T47D (cell line): ENCODE measurements around the gene SAC3D1.
"Not testable (repeated sequence)": the region's sequence is repeated elsewhere in the genome, so short reads cannot be mapped to it uniquely, and the experiment has no call there.

Experiments
- DNase-seq, 2 experiments: peaks; one replicate each; pipeline versions ENCODE4 v3.0.0 to v3.0.0-alpha.2; 2011 to 2012; ENCODE audit warnings: low read depth in 1 of 2, low spot score in 1 of 2
- JUND ChIP-seq: IDR thresholded peaks from 2 replicates; pipeline ENCODE4 v1.6.1; 2012; ENCODE audit warnings: low read depth
- in situ Hi-C: cut with HindIII; loops from 2 replicates; pipeline ENCODE4 v1.10.0; 2016; ENCODE audit warnings: low sequenced_read_pairs, low pct_unique_long_range_greater_than_20kb

SAC3D1 gene

DNA sequence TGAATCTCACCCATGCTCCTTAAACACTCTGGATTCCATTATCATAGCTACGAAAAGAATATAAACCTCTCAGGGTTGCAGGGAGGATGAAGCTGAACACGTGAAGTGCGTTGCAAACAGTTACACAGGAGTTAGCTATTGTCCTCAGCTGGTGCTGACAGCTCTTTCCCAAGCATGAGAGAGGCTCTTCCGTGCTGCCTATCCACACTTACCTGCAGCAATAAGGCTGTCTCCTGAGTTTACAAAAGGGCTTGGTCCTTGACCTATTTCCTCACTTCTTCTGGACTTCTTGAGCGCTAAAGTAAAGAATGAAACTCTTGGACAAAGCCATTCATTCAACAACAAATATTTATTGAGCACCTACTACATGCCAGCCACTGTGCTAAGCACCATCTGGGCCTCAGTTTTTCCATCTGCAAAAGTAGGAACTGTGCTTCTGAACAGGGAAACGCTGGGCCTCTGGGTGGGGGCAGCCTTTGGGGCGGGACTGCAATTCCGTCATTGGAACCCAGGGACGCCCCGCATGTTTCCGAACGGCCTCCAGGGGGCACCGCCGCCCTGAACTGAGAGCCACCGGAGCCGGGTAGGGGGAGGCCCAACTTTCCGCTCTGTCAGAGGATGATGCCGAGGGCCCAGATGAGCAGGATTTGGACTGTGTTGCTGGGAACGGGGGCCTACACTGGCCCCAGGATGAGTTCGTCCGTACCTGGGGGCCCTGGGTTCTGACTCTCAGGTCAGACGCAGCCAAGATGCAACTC lies 27.7 kb upstream of the SAC3D1 start:
- in situ Hi-C loops, result no loop called here
- peak; percentile 92 to 94 for DNase-seq
- no peak for TF ChIP-seq JUND

DNA sequence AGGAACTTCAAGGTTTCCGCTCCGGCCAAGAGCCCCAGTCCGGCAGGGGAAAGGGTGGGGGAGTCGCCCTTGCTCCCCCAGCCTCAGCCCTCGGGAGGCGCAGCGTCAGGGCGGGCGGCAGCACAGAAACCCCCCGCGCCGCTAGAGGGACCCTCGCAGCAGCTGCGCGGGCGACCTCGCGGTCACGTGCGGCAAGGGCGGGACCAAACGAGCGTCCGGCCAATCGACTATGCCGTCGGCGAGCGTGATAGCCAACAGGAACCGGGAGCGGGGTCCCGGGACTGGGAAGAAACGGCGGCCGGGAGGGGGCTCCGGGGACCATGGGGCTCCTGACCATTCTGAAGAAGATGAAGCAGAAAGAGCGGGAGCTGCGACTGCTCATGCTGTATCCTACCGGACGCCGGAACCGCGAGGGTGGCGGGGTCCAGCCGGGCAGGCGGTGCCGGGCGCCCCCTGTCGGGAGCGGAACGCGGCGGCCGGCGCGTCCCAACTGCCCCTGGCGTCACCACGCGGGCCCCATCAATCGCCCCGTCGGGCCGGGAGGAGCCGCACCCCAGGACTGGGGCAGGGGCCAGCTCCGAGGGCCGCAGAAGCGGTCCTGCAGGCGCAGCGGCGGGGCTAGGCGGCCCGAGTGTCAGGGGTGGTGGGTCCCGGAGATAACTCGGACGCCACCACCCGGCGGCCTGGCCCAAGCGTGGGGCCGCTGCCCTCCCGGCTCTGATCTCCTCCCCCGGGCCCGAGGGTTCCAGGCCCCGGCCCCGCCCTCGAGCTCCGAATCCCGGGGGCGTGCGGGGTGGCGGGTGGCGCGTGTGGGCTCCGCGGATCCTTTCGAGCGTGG lies 26.9 kb upstream of the SAC3D1 start, which contains the start of gene ARL2:
Gene ARL2 (plus strand): TSS at position 273 of the 838 bp plus-strand sequence. CDS start 48 bp downstream, at position 321.
- in situ Hi-C loops, result no loop called here
- TF ChIP-seq JUND, result no peak
- peak; percentile 91 to 97 for DNase-seq

DNA sequence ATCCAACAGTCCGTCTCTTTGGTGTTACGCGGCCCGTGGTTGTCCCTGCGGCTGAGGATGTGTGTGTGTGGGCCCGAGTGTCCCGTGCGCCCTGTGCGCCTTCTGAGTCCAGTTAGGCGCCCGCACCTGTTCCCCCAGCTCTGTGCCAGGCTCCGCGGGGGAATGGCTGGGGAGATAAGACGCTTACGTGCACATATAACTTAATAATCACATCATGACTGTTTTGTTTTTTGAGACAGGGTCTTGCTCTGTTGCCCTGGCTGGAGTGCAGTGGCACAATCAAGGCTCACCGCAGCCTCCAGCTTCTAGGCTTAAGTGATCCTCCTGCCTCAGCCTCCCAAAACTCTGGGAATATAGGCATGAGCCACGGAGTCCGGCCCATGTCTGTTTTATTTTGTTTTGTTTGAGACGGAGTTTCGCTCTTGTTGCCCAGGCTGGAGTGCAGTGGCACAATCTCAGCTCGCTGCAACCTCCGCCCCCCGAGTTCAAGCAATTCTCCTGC lies 26.2 kb upstream of the SAC3D1 start:
- no peak for TF ChIP-seq JUND
- DNase-seq, result no peak
- in situ Hi-C loops, result no loop called here

DNA sequence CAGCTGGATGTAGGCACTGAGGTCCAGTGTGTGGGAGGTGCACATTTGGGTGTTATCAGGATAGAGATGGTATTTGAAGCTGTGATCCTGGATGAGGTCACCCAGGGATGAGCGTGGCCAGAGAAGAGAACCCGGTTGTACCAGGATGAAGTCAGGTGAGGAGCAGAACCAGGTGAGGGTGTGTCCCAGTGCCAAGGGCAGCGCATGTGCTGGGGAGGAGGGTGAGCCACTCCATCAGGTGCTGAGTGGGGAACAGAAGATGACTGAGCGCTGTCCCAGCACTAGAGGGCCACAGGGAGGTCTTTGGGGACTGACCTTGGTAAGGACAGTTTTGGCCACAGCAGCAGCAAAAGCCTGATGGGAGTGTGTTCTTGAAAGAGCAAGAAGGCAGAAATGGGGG lies 24.3 kb upstream of the SAC3D1 start:
- in situ Hi-C loops, result no loop called here
- TF ChIP-seq JUND, result no peak
- DNase-seq, result peak in 1 of 2 experiments; percentile 39

DNA sequence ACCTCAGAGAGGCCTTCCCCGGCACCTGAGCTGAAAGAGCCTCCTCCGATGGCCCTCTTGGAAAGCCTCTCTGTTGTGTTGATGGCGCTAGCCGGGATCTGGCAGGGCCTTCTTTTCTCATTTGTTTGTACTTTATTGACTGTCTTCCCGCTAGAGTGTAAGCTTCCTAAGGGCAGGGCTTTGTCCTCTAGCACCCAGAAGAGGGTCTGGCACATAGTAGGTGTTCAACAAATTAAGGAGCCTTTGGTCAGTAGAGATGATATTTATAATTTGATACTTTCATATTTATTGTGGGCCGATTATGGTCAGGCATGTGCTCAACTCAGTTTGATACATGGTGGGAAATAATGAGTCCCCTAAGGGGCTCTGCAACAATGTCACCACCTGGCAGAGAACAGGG lies 23.1 kb upstream of the SAC3D1 start:
- in situ Hi-C loops, result no loop called here
- no peak for TF ChIP-seq JUND
- DNase-seq, result no peak

DNA sequence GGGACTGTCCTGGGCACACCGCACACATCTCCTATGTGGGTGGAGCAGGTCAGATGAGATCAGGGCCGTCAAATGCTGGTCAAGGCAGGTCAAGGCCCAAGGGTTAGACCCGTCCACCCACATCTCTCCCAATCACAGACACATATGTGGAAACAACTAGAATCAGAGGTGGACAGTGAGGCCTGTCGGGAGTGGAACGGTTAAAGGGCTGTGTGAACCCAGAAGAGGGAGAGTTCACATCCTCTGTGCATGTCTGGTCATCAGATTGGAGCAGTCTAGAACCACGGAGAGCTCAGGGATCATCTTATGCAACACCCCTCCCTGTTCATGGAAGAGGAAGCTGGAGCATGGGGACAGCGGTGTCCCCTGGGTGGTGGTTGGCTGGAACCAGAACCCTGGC lies 21.2 kb upstream of the SAC3D1 start:
- in situ Hi-C loops, result no loop called here
- no peak for DNase-seq
- no peak for TF ChIP-seq JUND

DNA sequence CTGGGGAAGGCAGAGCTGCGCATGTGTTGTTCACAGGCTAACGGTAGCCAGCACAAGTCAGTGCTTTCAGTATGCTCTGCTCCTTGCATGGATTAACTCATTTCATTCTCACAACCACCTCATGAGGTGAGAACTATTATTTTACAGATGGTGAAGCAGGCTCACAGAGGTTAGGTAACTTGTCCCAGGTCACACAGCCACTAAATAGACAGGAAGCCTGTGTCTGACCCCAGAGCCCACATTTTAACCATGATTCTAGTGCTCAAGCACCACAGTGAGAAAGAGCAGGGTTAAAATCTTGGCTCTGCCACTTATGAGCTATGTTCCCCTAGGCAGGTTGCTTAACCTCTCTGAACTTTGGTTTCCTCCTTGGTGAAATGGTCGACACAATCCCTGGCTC lies 20.0 kb upstream of the SAC3D1 start:
- TF ChIP-seq JUND, result no peak
- in situ Hi-C loops, result no loop called here
- DNase-seq, result no peak

DNA sequence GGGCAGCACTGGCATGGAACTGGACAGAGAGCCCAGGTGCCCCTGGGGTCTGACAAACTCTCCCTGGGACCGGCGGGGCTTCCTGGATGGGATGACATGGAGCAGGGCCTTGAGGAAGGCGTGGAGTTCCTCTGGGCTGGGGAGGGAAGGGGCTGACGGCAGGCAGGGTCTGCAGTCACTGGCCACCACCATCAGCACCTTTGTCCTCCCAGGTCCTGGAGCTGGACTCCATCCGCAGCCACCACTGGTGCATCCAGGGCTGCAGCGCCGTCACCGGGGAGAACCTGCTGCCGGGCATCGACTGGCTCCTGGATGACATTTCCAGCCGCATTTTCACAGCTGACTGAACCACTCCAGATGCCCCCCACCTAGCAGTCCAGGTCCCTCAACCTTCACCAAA lies 19.5 kb upstream of the SAC3D1 start:
- in situ Hi-C loops, result no loop called here
- no peak for TF ChIP-seq JUND
- no peak for DNase-seq

DNA sequence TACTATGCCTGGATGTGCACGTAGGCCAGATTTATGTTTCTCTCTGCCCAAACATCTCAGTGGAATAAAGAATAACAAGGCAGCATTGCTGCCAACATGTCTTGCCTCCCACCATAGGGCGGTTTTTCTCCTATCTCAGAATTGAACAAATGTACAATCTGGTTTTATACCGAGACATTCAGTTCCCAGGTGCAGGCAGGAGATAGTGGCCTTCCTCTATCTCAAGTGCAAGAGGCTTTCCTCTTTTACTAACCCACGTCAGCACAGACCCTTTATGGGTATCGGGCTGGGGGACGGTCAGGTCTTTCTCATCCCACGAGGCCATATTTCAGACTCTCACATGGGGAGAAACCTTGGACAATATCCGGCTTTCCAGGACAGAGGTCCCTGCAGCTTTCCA lies 17.5 kb upstream of the SAC3D1 start:
- DNase-seq, in situ Hi-C loops: not testable (repeated sequence)

DNA sequence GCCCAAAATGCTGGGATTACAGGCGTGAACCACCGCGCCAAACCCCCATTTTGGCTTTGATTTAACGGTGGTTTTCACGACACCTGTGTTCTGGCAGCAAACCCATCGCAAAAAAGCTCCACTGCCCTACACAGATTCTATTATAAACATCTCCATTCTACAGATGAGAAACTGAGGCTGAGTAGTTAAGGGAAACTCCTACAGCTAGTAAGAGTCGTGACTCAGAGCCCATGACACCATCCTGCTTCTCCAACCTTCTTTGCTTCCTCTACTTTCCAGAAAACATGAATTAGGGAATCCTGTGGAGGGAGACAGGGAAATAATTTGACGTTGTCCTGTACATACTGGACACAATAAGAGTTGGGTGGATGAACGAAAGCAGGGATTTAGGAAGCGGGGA lies 14.2 kb upstream of the SAC3D1 start:
- no peak for TF ChIP-seq JUND

DNA sequence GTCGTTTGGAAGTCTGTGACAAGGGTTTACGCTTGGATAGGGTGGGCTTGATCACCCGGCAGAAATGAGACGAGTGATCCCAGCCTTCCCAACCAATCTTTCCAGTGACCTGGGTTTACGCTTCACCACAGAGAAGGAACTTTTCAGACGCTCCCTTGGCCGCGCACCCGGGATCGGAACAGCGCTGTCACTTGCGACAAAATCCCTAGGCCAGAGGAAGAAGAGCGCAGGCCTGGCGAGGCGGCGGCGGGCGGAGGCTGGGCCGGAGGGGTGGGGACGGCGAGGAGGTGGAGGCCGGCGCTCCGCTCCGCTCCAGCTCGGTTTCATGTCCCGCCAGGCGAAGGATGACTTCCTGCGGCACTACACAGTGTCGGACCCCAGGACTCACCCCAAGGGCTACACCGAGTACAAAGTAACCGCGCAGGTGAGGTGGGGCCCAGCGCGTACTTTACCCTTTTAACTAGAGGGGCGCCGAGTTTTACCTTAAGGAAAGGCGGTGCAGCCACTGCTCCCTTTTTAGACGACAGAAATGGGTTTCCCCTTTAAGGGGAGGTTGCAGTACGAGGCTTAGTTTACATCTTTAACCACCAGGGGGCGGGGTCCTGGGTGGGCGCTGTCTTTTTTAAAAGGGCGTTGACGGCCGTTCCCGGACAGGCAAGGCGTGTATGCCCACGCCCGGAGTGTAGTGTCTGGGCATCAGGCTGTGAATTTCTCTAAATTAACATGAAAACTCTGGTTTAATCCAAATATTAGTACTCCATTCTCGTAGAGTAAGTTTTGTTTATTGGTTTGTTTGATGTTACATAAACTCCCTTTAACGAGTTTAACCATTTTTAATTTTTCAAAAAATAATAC lies 13.6 kb upstream of the SAC3D1 start, which contains the start of gene SNX15:
Gene SNX15 (plus strand): TSS at position 227 of the 855 bp plus-strand sequence. CDS start 99 bp downstream, at position 326.
- in situ Hi-C loops, result no loop called here
- peak; percentile 91 to 99 for DNase-seq
- TF ChIP-seq JUND, result no peak

More for the DNA sequence above, 14.2 kb upstream of the SAC3D1 start:
- in situ Hi-C loops, result no loop called here
- no peak for DNase-seq

DNA sequence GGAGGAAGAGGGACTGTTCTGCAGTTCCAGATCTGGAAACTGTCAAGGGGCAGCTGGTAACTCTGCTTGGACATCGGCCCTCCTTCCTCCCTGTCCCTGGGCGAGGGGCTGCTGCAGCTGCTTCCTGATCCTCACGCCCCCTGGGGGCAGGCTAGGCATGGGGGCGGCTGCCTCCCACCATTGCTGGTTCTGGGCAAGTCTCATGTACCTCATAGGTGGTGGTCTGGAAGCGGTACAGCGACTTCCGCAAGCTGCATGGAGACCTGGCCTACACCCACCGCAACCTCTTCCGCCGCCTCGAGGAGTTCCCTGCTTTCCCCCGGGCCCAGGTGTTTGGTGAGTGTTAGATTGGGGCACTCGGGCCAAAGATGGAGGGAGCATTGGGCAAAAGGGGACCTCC lies 8.8 kb upstream of the SAC3D1 start:
- TF ChIP-seq JUND, result no peak
- in situ Hi-C loops, result no loop called here
- DNase-seq, result no peak
